Thyroid gland (tissue), 4 donors: Measurements from ENCODE around the gene PCDHA2. TPM values are rescaled to one million over a fixed set of nuclear protein-coding genes. Genes with fewer than 3 reads are reported as not detected.
A peak's percentile ranks its signal among the peaks of the same experiment; 100 is the strongest.
"Not testable (repeated sequence)": the region's sequence is repeated elsewhere in the genome, so short reads cannot be mapped to it uniquely, and the experiment has no call there.

Experiments used
- DNase-seq, 2 donors: peaks; one replicate each; pipeline ENCODE4 v3.0.0-alpha.2; 2019
- H3K27ac ChIP-seq, 3 donors: fragments of 200-600 bp; sonication (generic); 1 replicate in 2 of 3; 2 replicates in 1 of 3; pipeline ENCODE4 v1.5.1; 2016 to 2019; ENCODE audit warnings: mild to moderate bottlenecking in 1 of 3, moderate library complexity in 1 of 3
- H3K27me3 ChIP-seq: fragments of 200-600 bp; sonication (generic); one replicate; pipeline ENCODE4 v1.5.1; 2019
- H3K36me3 ChIP-seq, 2 donors: fragments of 200-600 bp; sonication (generic); one replicate each; pipeline ENCODE4 v1.5.1; 2016 to 2019
- H3K4me1 ChIP-seq, 2 donors: fragments of 200-600 bp; sonication (generic); one replicate each; pipeline ENCODE4 v1.5.1; 2017 to 2019
- H3K4me3 ChIP-seq, 3 donors: fragments of 200-600 bp; sonication (generic); replicated peaks in 1 of 3; 1 replicate in 2 of 3; 2 replicates in 1 of 3; pipeline ENCODE4 v1.5.1; 2016; ENCODE audit warnings: mild to moderate bottlenecking in 1 of 3
- H3K9me3 ChIP-seq: fragments of 200-600 bp; sonication (generic); one replicate; pipeline ENCODE4 v1.5.1; 2017
- POLR2A ChIP-seq, 2 donors: fragments of 450-650 bp; IDR thresholded peaks; one replicate each; pipeline ENCODE4 v1.6.1; 2017; ENCODE audit warnings: antibody characterized with exemption in 2 of 2, mild to moderate bottlenecking in 2 of 2, moderate library complexity in 1 of 2
- WGBS, 2 donors: methylation state at CpG; one replicate each; pipeline ENCODE4 v1.1.5; 2017; 5-methylcytosine and 5-hydroxymethylcytosine counted together
- intact Hi-C: fragments of 100-400 bp; cut with DNase I; formaldehyde crosslinking; loops from one replicate; pipeline ENCODE4 v1.15.1; 2023
- total RNA-seq, 4 donors: library from RNA; depleted of rRNA; stranded (reverse); fragments of >200 nt; gene quantifications; one replicate each; pipeline ENCODE4 v1.2.3, GENCODE V29; 2016
- TF ChIP-seq, protein P1 (sequence below), 6 experiments: fragments of 200-600 bp in 3 of 6; fragments of 450-650 bp in 3 of 6; sonication (generic) in 3 of 6; IDR thresholded peaks; one replicate each; pipeline ENCODE4 v1.5.1; 2016 to 2019; ENCODE audit warnings: antibody characterized with exemption in 6 of 6, mild to moderate bottlenecking in 2 of 6, inconsistent platforms in 1 of 6, moderate library complexity in 1 of 6

PCDHA2 gene
- total RNA-seq, 4 donors from 2014 or later, result 0.22 TPM; not detected in 3

GRCh38 chr5:140785905-140786686 is 8.6 kb upstream of the PCDHA2 start, which contains the start of gene PCDHA1:
TSS of gene PCDHA1 (plus strand) at chr5:140786140.
- no peaks in the 10 kb centered on the region for H3K4me1 ChIP-seq
- 19 to 22% methylated on average over 28 to 29 of the region's 29 CpGs for WGBS, 2 donors
- H3K4me3 ChIP-seq, result no peak within 1 kb of the TSS
- no peak within 1 kb of the TSS for H3K27ac ChIP-seq
- DNase-seq, result no peak
- no peaks in the 10 kb centered on the region for H3K36me3 ChIP-seq
- intact Hi-C loops, result no loop called here
- no peaks in the 10 kb centered on the region for H3K27me3 ChIP-seq
- no peak for TF ChIP-seq POLR2A (IDR thresholded peaks at IDR 0.05)
- TF ChIP-seq, protein P1, sequence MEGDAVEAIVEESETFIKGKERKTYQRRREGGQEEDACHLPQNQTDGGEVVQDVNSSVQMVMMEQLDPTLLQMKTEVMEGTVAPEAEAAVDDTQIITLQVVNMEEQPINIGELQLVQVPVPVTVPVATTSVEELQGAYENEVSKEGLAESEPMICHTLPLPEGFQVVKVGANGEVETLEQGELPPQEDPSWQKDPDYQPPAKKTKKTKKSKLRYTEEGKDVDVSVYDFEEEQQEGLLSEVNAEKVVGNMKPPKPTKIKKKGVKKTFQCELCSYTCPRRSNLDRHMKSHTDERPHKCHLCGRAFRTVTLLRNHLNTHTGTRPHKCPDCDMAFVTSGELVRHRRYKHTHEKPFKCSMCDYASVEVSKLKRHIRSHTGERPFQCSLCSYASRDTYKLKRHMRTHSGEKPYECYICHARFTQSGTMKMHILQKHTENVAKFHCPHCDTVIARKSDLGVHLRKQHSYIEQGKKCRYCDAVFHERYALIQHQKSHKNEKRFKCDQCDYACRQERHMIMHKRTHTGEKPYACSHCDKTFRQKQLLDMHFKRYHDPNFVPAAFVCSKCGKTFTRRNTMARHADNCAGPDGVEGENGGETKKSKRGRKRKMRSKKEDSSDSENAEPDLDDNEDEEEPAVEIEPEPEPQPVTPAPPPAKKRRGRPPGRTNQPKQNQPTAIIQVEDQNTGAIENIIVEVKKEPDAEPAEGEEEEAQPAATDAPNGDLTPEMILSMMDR (IDR thresholded peaks at IDR 0.05), result no peak
- H3K9me3 ChIP-seq, result peaks cover 6% of the 10 kb centered on the region

DNA sequence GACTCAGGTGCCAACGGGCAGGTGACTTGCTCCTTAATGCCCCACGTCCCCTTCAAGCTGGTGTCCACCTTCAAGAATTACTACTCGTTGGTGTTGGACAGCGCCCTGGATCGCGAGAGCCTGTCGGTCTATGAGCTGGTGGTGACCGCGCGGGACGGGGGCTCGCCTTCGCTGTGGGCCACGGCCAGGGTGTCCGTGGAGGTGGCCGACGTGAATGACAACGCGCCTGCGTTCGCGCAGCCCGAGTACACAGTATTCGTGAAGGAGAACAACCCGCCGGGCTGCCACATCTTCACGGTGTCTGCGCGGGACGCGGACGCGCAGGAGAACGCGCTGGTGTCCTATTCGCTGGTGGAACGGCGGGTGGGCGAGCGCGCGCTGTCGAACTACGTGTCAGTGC is 7.2 kb upstream of the PCDHA2 start:
- intact Hi-C loops, H3K36me3 ChIP-seq, H3K4me1 ChIP-seq, H3K27ac ChIP-seq, H3K9me3 ChIP-seq, H3K27me3 ChIP-seq, H3K4me3 ChIP-seq, DNase-seq: not testable (repeated sequence)
- 34 to 59% methylated on average over 9 to 16 of the region's 44 CpGs for WGBS, 2 donors

DNA sequence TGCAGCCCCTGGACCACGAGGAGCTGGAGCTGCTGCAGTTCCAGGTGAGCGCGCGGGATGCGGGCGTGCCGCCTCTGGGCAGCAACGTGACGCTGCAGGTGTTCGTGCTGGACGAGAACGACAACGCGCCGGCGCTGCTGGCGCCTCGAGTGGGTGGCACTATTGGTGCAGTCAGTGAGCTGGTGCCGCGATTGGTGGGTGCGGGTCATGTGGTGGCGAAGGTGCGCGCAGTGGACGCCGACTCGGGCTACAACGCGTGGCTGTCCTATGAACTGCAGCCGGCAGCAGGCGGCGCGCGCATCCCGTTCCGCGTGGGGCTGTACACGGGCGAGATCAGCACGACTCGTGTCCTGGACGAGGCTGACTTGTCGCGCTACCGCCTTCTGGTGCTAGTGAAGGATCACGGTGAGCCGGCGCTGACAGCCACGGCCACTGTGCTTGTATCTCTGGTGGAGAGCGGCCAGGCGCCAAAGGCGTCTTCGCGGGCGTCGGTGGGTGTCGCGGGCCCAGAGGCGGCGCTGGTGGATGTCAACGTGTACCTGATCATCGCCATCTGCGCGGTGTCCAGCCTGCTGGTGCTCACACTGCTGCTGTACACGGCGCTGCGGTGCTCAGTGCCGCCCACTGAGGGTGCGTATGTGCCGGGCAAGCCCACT is 6.7 kb upstream of the PCDHA2 start:
- H3K27ac ChIP-seq, H3K27me3 ChIP-seq, H3K36me3 ChIP-seq, H3K4me3 ChIP-seq, intact Hi-C loops, H3K4me1 ChIP-seq, DNase-seq, H3K9me3 ChIP-seq: not testable (repeated sequence)
- WGBS, 2 donors, result 25 to 26% methylated on average over 6 to 36 of the region's 70 CpGs

DNA sequence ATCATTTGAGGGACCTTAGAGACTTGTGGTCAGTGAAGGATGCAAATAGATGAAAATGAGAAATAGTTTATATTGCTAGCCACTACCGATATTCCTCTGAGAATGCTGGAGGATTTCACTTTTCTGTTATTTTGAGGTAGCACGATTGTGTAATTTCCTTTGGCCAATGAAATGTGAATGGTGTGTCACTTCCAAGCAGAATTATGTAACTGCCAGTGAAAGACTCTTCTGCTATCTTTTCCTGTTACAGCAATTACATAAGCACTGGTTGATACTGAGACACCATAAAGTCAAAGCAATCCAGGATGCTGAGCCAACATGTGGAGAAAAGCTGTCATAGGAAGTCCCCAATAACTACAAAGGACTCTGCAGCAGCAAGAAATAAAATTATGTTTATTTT is 3.6 kb upstream of the PCDHA2 start:
- Histone ChIP-seq H3K27me3 (no peaks in the 10 kb centered on the region), H3K4me1 (no peaks in the 10 kb centered on the region), H3K36me3 (no peaks in the 10 kb centered on the region), H3K4me3 (no peak overlapping the region), H3K9me3 (peaks cover 6% of the 10 kb centered on the region), H3K27ac (no peak overlapping the region)
- WGBS, 2 donors, result 21 to 39% methylated on average over 2 of the region's 2 CpGs
- TF ChIP-seq, protein P1 (IDR thresholded peaks at IDR 0.05), result no peak
- TF ChIP-seq POLR2A (IDR thresholded peaks at IDR 0.05), result no peak
- intact Hi-C loops, result no loop called here
- DNase-seq, result no peak

DNA sequence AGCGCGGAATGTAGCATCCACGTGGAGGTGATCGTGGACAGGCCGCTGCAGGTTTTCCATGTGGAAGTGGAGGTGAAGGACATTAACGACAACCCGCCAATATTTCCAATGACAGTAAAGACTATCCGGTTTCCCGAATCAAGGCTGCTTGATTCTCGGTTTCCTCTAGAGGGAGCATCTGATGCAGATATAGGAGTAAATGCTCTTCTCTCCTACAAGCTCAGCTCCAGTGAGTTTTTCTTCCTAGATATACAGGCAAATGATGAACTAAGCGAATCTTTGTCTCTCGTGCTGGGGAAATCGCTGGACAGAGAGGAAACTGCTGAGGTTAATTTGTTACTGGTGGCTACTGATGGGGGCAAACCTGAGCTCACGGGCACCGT is 598 bp downstream of the PCDHA2 start:
- H3K27ac ChIP-seq, result no peak overlapping the region
- no peak for DNase-seq
- no peaks in the 10 kb centered on the region for H3K4me1 ChIP-seq
- no peaks in the 10 kb centered on the region for H3K9me3 ChIP-seq
- no peaks in the 10 kb centered on the region for H3K27me3 ChIP-seq
- no peaks in the 10 kb centered on the region for H3K36me3 ChIP-seq
- no peak for TF ChIP-seq POLR2A (IDR thresholded peaks at IDR 0.05)
- TF ChIP-seq, protein P1 (IDR thresholded peaks at IDR 0.05), result peak in 1 of 6 experiments; percentile 18
- WGBS, 2 donors, result 20 to 25% methylated on average over 15 of the region's 15 CpGs
- intact Hi-C loops, result no loop called here
- no peak overlapping the region for H3K4me3 ChIP-seq

GRCh38 chr5:140796072-140796717 is 1.5 kb downstream of the PCDHA2 start:
- H3K27me3 ChIP-seq, intact Hi-C loops, H3K9me3 ChIP-seq: not testable (repeated sequence)

More at GRCh38 chr5:140796072-140796717, 1.5 kb downstream of the PCDHA2 start:
- WGBS, 2 donors, result 51 to 58% methylated on average over 47 to 68 of the region's 72 CpGs
- H3K4me1 ChIP-seq, DNase-seq, H3K27ac ChIP-seq, H3K4me3 ChIP-seq, H3K36me3 ChIP-seq: not testable (repeated sequence)
